ENCODE results near the gene MCF2L2.

The MCF2L2 gene

DNA sequence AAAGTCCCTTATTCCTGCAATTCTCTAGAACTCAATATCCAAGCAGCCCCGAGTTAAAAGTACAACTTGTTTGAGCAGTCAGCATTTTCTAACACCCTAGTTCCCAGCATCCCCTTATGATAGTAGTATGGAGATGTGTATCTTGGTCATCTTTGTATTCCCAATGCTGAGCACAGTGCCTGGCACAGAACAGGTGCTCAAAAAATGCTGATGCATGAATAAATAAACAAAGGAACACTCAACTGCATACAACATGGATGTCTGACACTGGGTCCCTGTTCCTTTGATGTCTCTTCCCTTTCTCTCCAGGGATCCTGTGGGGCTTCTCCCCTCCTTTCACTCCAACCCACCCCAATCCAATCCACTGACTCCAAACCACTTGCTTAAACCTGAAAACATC, 199.2 kb downstream of the MCF2L2 start:
- no peak overlapping the region for H3K4me3 ChIP-seq (ENCODE audit: low read length)
- no peak for DNase-seq (ENCODE audit: low read depth, low spot score)

- no peak overlapping the region for H3K4me3 ChIP-seq (ENCODE audit: low read length)
- DNase-seq (ENCODE audit: low read depth, low spot score) = no peak
These were observed 200.8 kb downstream of the MCF2L2 start for GRCh38 chr3:183227586-183227985.

GRCh38 chr3:183226333-183226890, 202.0 kb downstream of the MCF2L2 start:
- no peak for DNase-seq (ENCODE audit: low read depth, low spot score)
- H3K4me3 ChIP-seq (ENCODE audit: low read length) = no peak overlapping the region

GRCh38 chr3:183224180-183224970, 204.0 kb downstream of the MCF2L2 start:
- H3K4me3 ChIP-seq (ENCODE audit: low read length) = no peak overlapping the region
- DNase-seq (ENCODE audit: low read depth, low spot score) = peak; percentile 73

GRCh38 chr3:183222631-183223235, 205.7 kb downstream of the MCF2L2 start:
- no peak for DNase-seq (ENCODE audit: low read depth, low spot score)
- H3K4me3 ChIP-seq (ENCODE audit: low read length) = no peak overlapping the region

GRCh38 chr3:183220828-183221227, 207.6 kb downstream of the MCF2L2 start:
- DNase-seq (ENCODE audit: low read depth, low spot score) = no peak
- no peak overlapping the region for H3K4me3 ChIP-seq (ENCODE audit: low read length)

GRCh38 chr3:183218826-183219225, 209.6 kb downstream of the MCF2L2 start:
- DNase-seq (ENCODE audit: low read depth, low spot score) = no peak
- H3K4me3 ChIP-seq (ENCODE audit: low read length) = no peak overlapping the region

GRCh38 chr3:183217548-183218332, 210.7 kb downstream of the MCF2L2 start:
- no peak for DNase-seq (ENCODE audit: low read depth, low spot score)

DNA sequence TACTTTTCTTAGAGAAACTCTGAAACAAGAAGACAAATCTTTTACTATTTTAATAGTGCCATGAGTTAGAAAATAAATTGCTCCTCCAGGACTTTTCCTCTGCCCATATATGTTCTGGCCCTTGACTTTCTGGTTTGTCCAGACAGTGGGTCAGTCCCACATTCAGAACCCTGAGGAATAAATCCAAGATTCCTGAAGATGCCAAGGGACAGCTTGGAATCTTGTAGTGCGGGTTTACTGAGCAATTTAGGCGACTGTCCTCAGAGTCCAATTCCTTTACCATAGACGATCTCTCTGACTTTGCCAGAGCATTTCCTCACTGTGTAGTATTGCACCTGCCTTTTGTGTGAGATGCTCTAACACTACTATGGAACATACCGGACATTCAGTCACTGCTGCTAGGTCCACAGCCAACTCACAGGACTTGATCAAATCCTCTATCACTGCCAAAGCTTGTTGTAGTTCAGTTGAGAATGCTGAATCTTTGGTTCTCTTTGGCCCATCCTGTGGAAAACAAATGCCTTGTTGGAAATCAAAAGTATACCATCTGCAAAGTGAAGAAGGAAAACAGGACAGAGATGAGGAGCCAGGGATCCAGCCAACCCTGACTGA, 212.7 kb downstream of the MCF2L2 start:
- no peak overlapping the region for H3K4me3 ChIP-seq (ENCODE audit: low read length)
- DNase-seq (ENCODE audit: low read depth, low spot score) = no peak

More at GRCh38 chr3:183217548-183218332, 210.7 kb downstream of the MCF2L2 start:
- no peak overlapping the region for H3K4me3 ChIP-seq (ENCODE audit: low read length)

DNA sequence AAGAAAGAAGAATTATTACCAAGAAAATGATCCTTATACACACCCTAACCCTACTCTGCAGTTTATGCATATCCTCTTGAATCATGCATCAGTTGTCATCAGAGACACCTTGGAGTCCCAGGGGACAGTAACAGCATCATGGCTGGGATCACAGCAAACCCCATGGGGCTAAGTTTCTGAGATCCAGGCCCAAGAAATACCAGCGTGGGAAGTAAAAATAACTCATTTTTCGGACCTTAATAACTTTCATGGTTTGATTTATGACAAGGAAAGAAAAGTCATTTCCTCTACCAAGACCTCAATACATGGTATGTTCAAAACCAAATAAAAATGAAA, 214.2 kb downstream of the MCF2L2 start:
- no peak for DNase-seq (ENCODE audit: low read depth, low spot score)
- H3K4me3 ChIP-seq (ENCODE audit: low read length) = no peak overlapping the region

DNA sequence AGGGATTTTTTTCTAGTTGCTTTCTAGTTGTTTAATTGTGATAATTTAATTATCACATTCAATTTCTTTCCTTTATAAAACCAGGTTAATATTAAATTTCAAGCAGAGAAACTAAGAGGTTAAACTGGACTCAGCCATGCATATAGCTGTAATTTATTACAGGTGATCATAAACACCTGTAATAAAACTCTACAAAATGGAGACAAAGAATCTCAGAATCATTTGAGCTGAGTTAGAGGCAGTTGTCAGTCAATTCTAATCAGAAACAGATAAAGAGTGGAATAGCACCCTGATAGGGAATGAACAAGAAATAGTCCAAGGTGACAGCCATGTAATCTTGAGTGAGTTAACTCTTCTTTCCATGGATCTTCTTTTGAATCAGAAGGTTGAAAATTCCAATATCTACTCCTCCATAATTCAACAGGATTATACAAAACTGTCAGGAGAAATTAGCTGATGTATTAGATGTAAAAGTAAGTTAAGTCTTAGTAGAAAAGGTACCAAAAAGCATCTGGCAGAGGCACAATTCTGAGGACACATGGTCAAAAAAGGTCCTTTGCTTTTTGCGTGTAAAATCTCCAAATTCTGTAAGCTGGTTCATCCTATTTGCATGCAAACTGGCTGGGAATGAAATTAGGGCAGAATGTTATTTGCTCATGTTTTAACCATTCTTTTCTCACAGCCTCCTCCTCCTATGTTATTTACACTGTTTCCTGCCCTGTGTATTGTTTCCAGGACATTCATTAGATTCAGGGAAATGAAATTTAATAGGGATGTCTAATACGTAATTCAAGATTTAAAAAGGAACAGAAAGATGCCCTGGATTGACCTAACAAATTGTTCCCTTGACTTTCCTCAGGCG, 214.8 kb downstream of the MCF2L2 start:
- H3K4me3 ChIP-seq (ENCODE audit: low read length) = no peak overlapping the region
- DNase-seq (ENCODE audit: low read depth, low spot score) = no peak

DNA sequence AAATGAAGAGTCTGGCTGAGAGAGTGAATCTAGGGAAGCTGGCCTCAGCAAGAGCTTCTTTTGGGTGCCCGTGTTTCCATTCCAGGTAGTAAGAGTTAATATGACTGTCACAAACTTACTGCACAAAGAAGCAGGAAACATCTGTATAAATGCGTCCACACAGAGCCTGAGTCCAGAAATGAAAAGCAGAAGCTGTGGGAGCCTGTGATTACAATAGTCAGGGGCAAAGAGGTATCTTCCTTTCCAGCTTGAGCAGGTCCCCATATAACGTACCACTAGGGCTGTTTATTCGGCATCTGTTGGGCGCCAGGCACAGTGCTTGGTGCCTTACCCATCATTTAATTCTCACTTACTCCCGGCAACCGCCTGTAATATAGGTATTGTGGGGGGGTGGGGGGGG, 215.9 kb downstream of the MCF2L2 start:
- DNase-seq (ENCODE audit: low read depth, low spot score) = no peak

GRCh38 chr3:183212096-183212495, 216.3 kb downstream of the MCF2L2 start:
- H3K4me3 ChIP-seq (ENCODE audit: low read length) = no peak overlapping the region
- no peak for DNase-seq (ENCODE audit: low read depth, low spot score)

More for the DNA sequence above, 215.9 kb downstream of the MCF2L2 start:
- H3K4me3 ChIP-seq (ENCODE audit: low read length) = no peak overlapping the region

- no peak for DNase-seq (ENCODE audit: low read depth, low spot score)
These were observed 217.1 kb downstream of the MCF2L2 start for GRCh38 chr3:183211352-183211751.

DNA sequence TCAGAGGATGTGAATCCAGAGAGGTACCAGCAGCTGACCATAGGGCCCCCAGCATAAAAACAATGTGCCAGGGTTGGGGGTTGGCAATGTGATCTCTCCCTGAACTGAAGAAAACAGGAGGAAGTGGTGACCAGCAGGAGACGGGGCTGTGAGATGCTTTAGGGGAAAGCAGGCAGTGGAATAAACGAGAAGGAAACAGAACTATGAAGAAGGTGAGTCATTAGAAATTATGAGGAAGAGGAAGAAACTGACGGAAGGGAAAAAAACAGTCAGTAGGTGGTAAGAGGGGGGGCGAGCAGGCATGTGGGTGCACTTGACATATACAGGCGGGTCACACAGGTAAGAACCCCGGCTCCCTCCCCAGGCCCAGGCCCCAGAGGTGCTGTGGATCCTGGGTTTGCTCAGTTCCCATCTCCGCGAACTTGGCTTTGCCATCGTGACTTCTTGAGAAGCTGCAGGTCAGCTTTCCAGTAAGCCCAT, 217.5 kb downstream of the MCF2L2 start:
- no peak for DNase-seq (ENCODE audit: low read depth, low spot score)

More at GRCh38 chr3:183211352-183211751, 217.1 kb downstream of the MCF2L2 start:
- no peak overlapping the region for H3K4me3 ChIP-seq (ENCODE audit: low read length)

GRCh38 chr3:183210341-183210740, 218.1 kb downstream of the MCF2L2 start:
- H3K4me3 ChIP-seq (ENCODE audit: low read length) = no peak overlapping the region
- no peak for DNase-seq (ENCODE audit: low read depth, low spot score)

More for the DNA sequence above, 217.5 kb downstream of the MCF2L2 start:
- no peak overlapping the region for H3K4me3 ChIP-seq (ENCODE audit: low read length)

DNA sequence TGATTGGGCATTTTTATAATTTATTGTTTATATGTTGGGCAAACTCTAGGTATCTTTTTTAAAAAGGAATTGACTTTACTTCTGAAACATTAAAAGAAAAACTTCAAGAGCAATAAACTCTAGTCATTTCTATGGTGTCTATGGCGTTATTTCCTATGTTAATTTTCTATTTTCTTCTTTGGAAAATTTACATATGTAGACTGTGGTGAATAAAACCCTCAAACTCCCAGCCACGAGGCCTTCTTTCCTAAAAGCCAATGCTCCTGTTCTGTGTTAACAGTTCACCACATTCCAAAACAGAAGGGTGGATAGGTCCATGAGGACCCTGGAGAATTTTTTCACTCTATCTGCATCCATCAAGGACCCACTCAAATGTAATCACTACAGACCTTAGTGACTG, 219.6 kb downstream of the MCF2L2 start:
- no peak for DNase-seq (ENCODE audit: low read depth, low spot score)
- no peak overlapping the region for H3K4me3 ChIP-seq (ENCODE audit: low read length)

- no peak overlapping the region for H3K4me3 ChIP-seq (ENCODE audit: low read length)
- no peak for DNase-seq (ENCODE audit: low read depth, low spot score)
These were observed 220.2 kb downstream of the MCF2L2 start for GRCh38 chr3:183208260-183208659.

Measured in Jurkat, Clone E6-1 (cell line).